GM23248 (cell line): ENCODE results near the gene VGF. TPM values are rescaled to one million over a fixed set of nuclear protein-coding genes. Genes with fewer than 3 reads are reported as not detected.

Experiments used
- DNase-seq: peaks from one replicate; pipeline ENCODE4 v3.0.0-alpha.2; 2015
- H2AFZ ChIP-seq: fragments of 200-600 bp; sonication (generic); 2 replicates; pipeline ENCODE4 v1.6.1; 2016; ENCODE audit warnings: antibody characterized with exemption
- H3F3A ChIP-seq: fragments of 200-600 bp; sonication (generic); 2 replicates; pipeline ENCODE4 v1.6.1; 2016; ENCODE audit warnings: mild to moderate bottlenecking, antibody characterized with exemption, mixed run types; ENCODE audit not compliant: insufficient read depth
- H3K27ac ChIP-seq: fragments of 200-600 bp; sonication (generic); 2 replicates; pipeline ENCODE4 v1.5.1; 2016; ENCODE audit warnings: mild to moderate bottlenecking
- H3K27me3 ChIP-seq: fragments of 200-600 bp; sonication (generic); replicated peaks from 2 replicates; pipeline ENCODE4 v1.6.1; 2016; ENCODE audit warnings: mild to moderate bottlenecking; ENCODE audit not compliant: insufficient read depth
- H3K36me3 ChIP-seq: fragments of 200-600 bp; sonication (generic); 2 replicates; pipeline ENCODE4 v1.6.1; 2016; ENCODE audit warnings: low read depth, mild to moderate bottlenecking
- H3K4me1 ChIP-seq: fragments of 200-600 bp; sonication (generic); 2 replicates; pipeline ENCODE4 v1.6.1; 2016; ENCODE audit warnings: mild to moderate bottlenecking; ENCODE audit not compliant: insufficient read depth
- H3K4me2 ChIP-seq: fragments of 200-600 bp; sonication (generic); one replicate; pipeline ENCODE4 v1.6.1; 2016; ENCODE audit warnings: mild to moderate bottlenecking; ENCODE audit not compliant: unreplicated experiment
- H3K4me3 ChIP-seq: fragments of 200-600 bp; sonication (generic); 2 replicates; pipeline ENCODE4 v1.5.1; 2016; ENCODE audit warnings: mild to moderate bottlenecking
- H3K79me2 ChIP-seq: fragments of 200-600 bp; sonication (generic); 2 replicates; pipeline ENCODE4 v1.6.1; 2016; ENCODE audit warnings: mild to moderate bottlenecking; ENCODE audit not compliant: insufficient read depth
- H3K9ac ChIP-seq: fragments of 200-600 bp; sonication (generic); 2 replicates; pipeline ENCODE4 v1.6.1; 2016; ENCODE audit warnings: mild to moderate bottlenecking
- H3K9me2 ChIP-seq: fragments of 200-600 bp; sonication (generic); 2 replicates; pipeline ENCODE4 v1.6.1; 2016; ENCODE audit warnings: mixed run types, mild to moderate bottlenecking, moderate library complexity; ENCODE audit not compliant: insufficient read depth
- H3K9me3 ChIP-seq: fragments of 200-600 bp; sonication (generic); one replicate; pipeline ENCODE4 v1.6.1; 2017; ENCODE audit warnings: low read depth
- H4K20me1 ChIP-seq: fragments of 200-600 bp; sonication (generic); 2 replicates; pipeline ENCODE4 v1.6.0; 2016; ENCODE audit not compliant: insufficient read depth
- EZH2 ChIP-seq: fragments of 200-600 bp; sonication (generic); IDR thresholded peaks from 2 replicates; pipeline ENCODE4 v1.6.1; 2018; ENCODE audit warnings: antibody characterized with exemption, mild to moderate bottlenecking; ENCODE audit not compliant: insufficient read depth, poor library complexity, severe bottlenecking
- EZH2phosphoT487 ChIP-seq: fragments of 200-600 bp; sonication (generic); IDR thresholded peaks from 2 replicates; pipeline ENCODE4 v1.6.1; 2018; ENCODE audit warnings: antibody characterized with exemption, moderate library complexity, mild to moderate bottlenecking, low read depth; ENCODE audit not compliant: insufficient read depth
- WGBS, 2 experiments: methylation state at CpG; one replicate each; pipeline ENCODE4 v1.1.6; 2015 to 2017; ENCODE audit warnings: low lambda C conversion rate in 2 of 2, low coverage in 1 of 2; ENCODE audit errors: missing lambda C conversion rate in 2 of 2; 5-methylcytosine and 5-hydroxymethylcytosine counted together
- in situ Hi-C: fragments of 300-500 bp; cut with MboI; formaldehyde crosslinking; loops from 2 replicates; pipeline ENCODE4 v1.15.0; 2020
- polyA plus RNA-seq: library from polyadenylated mRNA; unstranded; fragments of >200 nt; fragmentation: Nextera tagmentation; extraction: Ambion mirVana; gene quantifications from 2 replicates; pipeline ENCODE4 v1.2.1, GENCODE V29; 2016
- total RNA-seq: library from RNA; depleted of rRNA; stranded (reverse); fragments of >200 nt; shearing (Covaris generic); gene quantifications from 2 replicates; pipeline ENCODE4 v1.2.3, GENCODE V29; 2014

The VGF gene
- total and polyA plus RNA-seq, 2 experiments from 2014 or later = not detected

- Histone ChIP-seq H3K9me3 (no peaks in the 10 kb centered on the region), H3K4me1 (0 out of 2 replicates have a peak, but pooled peaks cover 2% of the 10 kb centered on the region), H3K4me3 (no peak overlapping the region), H3K9me2 (no peaks in the 10 kb centered on the region), H2AFZ (no peak overlapping the region), H3F3A (peaks cover 9% of the 10 kb centered on the region; the same call in 1 of the 2 replicates), H3K27ac (no peak overlapping the region), H3K36me3 (no peaks in the 10 kb centered on the region), H4K20me1 (no peaks in the 10 kb centered on the region), H3K9ac (no peak overlapping the region), H3K27me3 (peaks cover 62% of the 10 kb centered on the region), H3K4me2 (no peak overlapping the region), H3K79me2 (no peaks in the 10 kb centered on the region)
- peak; percentile 62; the same call in 1 of the 2 replicates for TF ChIP-seq EZH2phosphoT487
- TF ChIP-seq EZH2 = no peak
- 3 to 4% methylated on average over 17 of the region's 17 CpGs for WGBS, 2 experiments
- DNase-seq = no peak
- in situ Hi-C loops = no loop called here
Measured at GRCh38 chr7:101170617-101171441, 5.5 kb upstream of the VGF start.

- DNase-seq = peak; percentile 80
- Histone ChIP-seq H3K9me2 (no peaks in the 10 kb centered on the region), H3K4me3 (no peak overlapping the region), H3K79me2 (no peaks in the 10 kb centered on the region), H3K27ac (no peak overlapping the region), H3K9ac (no peak overlapping the region), H4K20me1 (no peaks in the 10 kb centered on the region), H3F3A (peaks cover 9% of the 10 kb centered on the region; the same call in 1 of the 2 replicates), H3K4me1 (0 out of 2 replicates have a peak, but pooled peaks cover 5% of the 10 kb centered on the region), H3K27me3 (peaks cover 54% of the 10 kb centered on the region), H3K36me3 (no peaks in the 10 kb centered on the region), H3K9me3 (no peaks in the 10 kb centered on the region), H3K4me2 (no peak overlapping the region), H2AFZ (no peak overlapping the region)
- in situ Hi-C loops = no loop called here
- TF ChIP-seq EZH2 = peak; percentile 39
- TF ChIP-seq EZH2phosphoT487 = no peak
- 1% methylated on average over 32 to 33 of the region's 33 CpGs for whole genome bisulfite sequencing, 2 experiments
Measured at GRCh38 chr7:101169838-101170551, 4.6 kb upstream of the VGF start.

- 4 to 6% methylated on average over 15 to 18 of the region's 18 CpGs for WGBS, 2 experiments
- no peak overlapping the region for H3K9ac ChIP-seq
- H2AFZ ChIP-seq = no peak overlapping the region
- in situ Hi-C loops = no loop called here
- H3K27me3 ChIP-seq = peaks cover 49% of the 10 kb centered on the region
- H3K4me1 ChIP-seq = 0 out of 2 replicates have a peak, but pooled peaks cover 5% of the 10 kb centered on the region
- H3K36me3 ChIP-seq = no peaks in the 10 kb centered on the region
- no peak overlapping the region for H3K27ac ChIP-seq
- H3K9me3 ChIP-seq = no peaks in the 10 kb centered on the region
- peaks cover 9% of the 10 kb centered on the region; the same call in 1 of the 2 replicates for H3F3A ChIP-seq
- no peak overlapping the region for H3K4me2 ChIP-seq
- H3K4me3 ChIP-seq = no peak overlapping the region
- H4K20me1 ChIP-seq = no peaks in the 10 kb centered on the region
- H3K79me2 ChIP-seq = no peaks in the 10 kb centered on the region
- no peak for DNase-seq
- TF ChIP-seq EZH2phosphoT487 (no peak), EZH2 (no peak)
- H3K9me2 ChIP-seq = no peaks in the 10 kb centered on the region
Measured at GRCh38 chr7:101169110-101169837, 3.9 kb upstream of the VGF start.
